ENCODE results near the gene USH2A. TPM values are rescaled to one million over a fixed set of nuclear protein-coding genes. Genes with fewer than 3 reads are reported as not detected.
A peak's percentile ranks its signal among the peaks of the same experiment; 100 is the strongest.

USH2A gene
- polyA plus RNA-seq, 1 donor from 2014 or later = 0.17 TPM

GRCh38 chr1:215844777-215845176 is 578.5 kb downstream of the USH2A start:
- Histone ChIP-seq H3F3A (ENCODE audit: insufficient read depth, low read length, poor library complexity, severe bottlenecking) (no peaks in the 10 kb centered on the region), H3K79me2 (replicated peaks; ENCODE audit: insufficient read depth, low read length) (no peaks in the 10 kb centered on the region), H3K27ac (ENCODE audit: low read length) (no peak overlapping the region), H3K36me3 (ENCODE audit: insufficient read depth, low read length) (no peaks in the 10 kb centered on the region), H3K9ac (ENCODE audit: low read length) (no peak overlapping the region), H3K9me2 (ENCODE audit: insufficient read depth, low read length) (no peaks in the 10 kb centered on the region), H3K4me2 (ENCODE audit: low read length) (no peak overlapping the region), H3K9me3 (ENCODE audit: low read length) (no peaks in the 10 kb centered on the region), H2AFZ (ENCODE audit: low read depth, low read length) (no peak overlapping the region), H4K20me1 (ENCODE audit: insufficient read depth) (no peaks in the 10 kb centered on the region), H3K27me3 (ENCODE audit: insufficient read depth, low read depth, low read length) (no peaks in the 10 kb centered on the region), H3K4me3 (ENCODE audit: low read length) (no peak overlapping the region)
- no peak for TF ChIP-seq SMC3 (conservative IDR thresholded peaks at IDR 0.05; ENCODE audit: poor library complexity)
- TF ChIP-seq, protein P1, sequence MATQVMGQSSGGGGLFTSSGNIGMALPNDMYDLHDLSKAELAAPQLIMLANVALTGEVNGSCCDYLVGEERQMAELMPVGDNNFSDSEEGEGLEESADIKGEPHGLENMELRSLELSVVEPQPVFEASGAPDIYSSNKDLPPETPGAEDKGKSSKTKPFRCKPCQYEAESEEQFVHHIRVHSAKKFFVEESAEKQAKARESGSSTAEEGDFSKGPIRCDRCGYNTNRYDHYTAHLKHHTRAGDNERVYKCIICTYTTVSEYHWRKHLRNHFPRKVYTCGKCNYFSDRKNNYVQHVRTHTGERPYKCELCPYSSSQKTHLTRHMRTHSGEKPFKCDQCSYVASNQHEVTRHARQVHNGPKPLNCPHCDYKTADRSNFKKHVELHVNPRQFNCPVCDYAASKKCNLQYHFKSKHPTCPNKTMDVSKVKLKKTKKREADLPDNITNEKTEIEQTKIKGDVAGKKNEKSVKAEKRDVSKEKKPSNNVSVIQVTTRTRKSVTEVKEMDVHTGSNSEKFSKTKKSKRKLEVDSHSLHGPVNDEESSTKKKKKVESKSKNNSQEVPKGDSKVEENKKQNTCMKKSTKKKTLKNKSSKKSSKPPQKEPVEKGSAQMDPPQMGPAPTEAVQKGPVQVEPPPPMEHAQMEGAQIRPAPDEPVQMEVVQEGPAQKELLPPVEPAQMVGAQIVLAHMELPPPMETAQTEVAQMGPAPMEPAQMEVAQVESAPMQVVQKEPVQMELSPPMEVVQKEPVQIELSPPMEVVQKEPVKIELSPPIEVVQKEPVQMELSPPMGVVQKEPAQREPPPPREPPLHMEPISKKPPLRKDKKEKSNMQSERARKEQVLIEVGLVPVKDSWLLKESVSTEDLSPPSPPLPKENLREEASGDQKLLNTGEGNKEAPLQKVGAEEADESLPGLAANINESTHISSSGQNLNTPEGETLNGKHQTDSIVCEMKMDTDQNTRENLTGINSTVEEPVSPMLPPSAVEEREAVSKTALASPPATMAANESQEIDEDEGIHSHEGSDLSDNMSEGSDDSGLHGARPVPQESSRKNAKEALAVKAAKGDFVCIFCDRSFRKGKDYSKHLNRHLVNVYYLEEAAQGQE (IDR thresholded peaks at IDR 0.05; ENCODE audit: borderline replicate concordance) = no peak
- no peak for TF ChIP-seq POLR2AphosphoS5 (IDR thresholded peaks at IDR 0.05)
- no peak for TF ChIP-seq EP300 (conservative IDR thresholded peaks at IDR 0.05; ENCODE audit: poor library complexity, severe bottlenecking)
- TF ChIP-seq, protein P2, sequence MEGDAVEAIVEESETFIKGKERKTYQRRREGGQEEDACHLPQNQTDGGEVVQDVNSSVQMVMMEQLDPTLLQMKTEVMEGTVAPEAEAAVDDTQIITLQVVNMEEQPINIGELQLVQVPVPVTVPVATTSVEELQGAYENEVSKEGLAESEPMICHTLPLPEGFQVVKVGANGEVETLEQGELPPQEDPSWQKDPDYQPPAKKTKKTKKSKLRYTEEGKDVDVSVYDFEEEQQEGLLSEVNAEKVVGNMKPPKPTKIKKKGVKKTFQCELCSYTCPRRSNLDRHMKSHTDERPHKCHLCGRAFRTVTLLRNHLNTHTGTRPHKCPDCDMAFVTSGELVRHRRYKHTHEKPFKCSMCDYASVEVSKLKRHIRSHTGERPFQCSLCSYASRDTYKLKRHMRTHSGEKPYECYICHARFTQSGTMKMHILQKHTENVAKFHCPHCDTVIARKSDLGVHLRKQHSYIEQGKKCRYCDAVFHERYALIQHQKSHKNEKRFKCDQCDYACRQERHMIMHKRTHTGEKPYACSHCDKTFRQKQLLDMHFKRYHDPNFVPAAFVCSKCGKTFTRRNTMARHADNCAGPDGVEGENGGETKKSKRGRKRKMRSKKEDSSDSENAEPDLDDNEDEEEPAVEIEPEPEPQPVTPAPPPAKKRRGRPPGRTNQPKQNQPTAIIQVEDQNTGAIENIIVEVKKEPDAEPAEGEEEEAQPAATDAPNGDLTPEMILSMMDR (IDR thresholded peaks at IDR 0.05; ENCODE audit: poor library complexity, severe bottlenecking) = no peak
- no peak for TF ChIP-seq RAD21 (conservative IDR thresholded peaks at IDR 0.05)
- no peak for TF ChIP-seq EZH2 (IDR thresholded peaks at IDR 0.05; ENCODE audit: borderline replicate concordance, insufficient read depth, low read length, poor library complexity, severe bottlenecking)
- no peak for TF ChIP-seq TAF1 (IDR thresholded peaks at IDR 0.05; ENCODE audit: low read depth)
- no peak for TF ChIP-seq MXI1 (conservative IDR thresholded peaks at IDR 0.05; ENCODE audit: poor library complexity, severe bottlenecking)

DNA sequence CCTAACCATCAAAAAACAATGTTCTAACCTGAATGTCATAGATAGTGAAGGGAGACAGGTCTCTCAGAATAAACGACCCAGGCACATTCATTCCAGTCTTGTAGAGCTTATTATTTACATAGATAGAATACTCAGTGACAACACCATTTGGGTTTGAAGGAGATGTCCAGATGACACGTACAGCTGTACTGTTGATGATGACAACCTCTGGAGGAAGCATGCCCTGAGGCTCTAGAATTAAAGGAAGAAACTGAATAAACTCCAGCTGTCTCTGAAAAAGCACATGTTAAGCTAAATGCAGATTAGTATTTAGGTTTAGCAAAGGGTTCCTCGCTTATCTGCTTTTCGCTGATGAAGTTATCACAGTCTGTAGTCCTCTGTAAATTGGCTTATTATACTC is 579.0 kb downstream of the USH2A start:
- Histone ChIP-seq H3K9me2 (ENCODE audit: insufficient read depth, low read length) (no peaks in the 10 kb centered on the region), H3K27me3 (ENCODE audit: insufficient read depth, low read depth, low read length) (no peaks in the 10 kb centered on the region), H3K36me3 (ENCODE audit: insufficient read depth, low read length) (no peaks in the 10 kb centered on the region), H2AFZ (ENCODE audit: low read depth, low read length) (no peak overlapping the region), H3K9ac (ENCODE audit: low read length) (no peak overlapping the region), H3F3A (ENCODE audit: insufficient read depth, low read length, poor library complexity, severe bottlenecking) (no peaks in the 10 kb centered on the region), H4K20me1 (ENCODE audit: insufficient read depth) (no peaks in the 10 kb centered on the region), H3K4me2 (ENCODE audit: low read length) (no peak overlapping the region), H3K4me3 (ENCODE audit: low read length) (no peak overlapping the region), H3K27ac (ENCODE audit: low read length) (no peak overlapping the region), H3K79me2 (replicated peaks; ENCODE audit: insufficient read depth, low read length) (no peaks in the 10 kb centered on the region), H3K9me3 (ENCODE audit: low read length) (no peaks in the 10 kb centered on the region)
- TF ChIP-seq RAD21 (conservative IDR thresholded peaks at IDR 0.05) (no peak), EP300 (conservative IDR thresholded peaks at IDR 0.05; ENCODE audit: poor library complexity, severe bottlenecking) (peak; percentile 31)

DNA sequence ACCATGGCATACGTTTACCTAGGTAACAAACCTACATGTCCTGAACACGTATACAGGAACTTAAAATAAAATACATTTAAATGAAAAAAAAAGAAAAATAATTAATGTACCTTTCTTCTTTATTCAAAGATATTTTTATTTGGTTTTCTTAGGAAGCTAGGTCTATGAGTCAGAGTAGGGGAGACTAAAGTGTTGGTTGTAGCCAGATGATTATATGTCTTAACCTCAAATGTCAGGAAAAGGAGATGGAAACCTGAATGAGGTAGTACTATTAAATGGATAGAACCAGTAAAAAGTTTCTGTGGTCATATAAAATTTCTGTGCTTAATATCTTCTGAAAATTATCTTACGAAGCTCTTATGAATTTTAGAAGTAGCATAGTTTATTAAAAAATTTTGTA is 580.3 kb downstream of the USH2A start:
- TF ChIP-seq, protein P2 (IDR thresholded peaks at IDR 0.05; ENCODE audit: poor library complexity, severe bottlenecking) = no peak
- no peak for TF ChIP-seq SMC3 (conservative IDR thresholded peaks at IDR 0.05; ENCODE audit: poor library complexity)
- no peak for TF ChIP-seq POLR2AphosphoS5 (IDR thresholded peaks at IDR 0.05)
- TF ChIP-seq RAD21 (conservative IDR thresholded peaks at IDR 0.05) = no peak
- TF ChIP-seq EZH2 (IDR thresholded peaks at IDR 0.05; ENCODE audit: borderline replicate concordance, insufficient read depth, low read length, poor library complexity, severe bottlenecking) = no peak
- TF ChIP-seq MXI1 (conservative IDR thresholded peaks at IDR 0.05; ENCODE audit: poor library complexity, severe bottlenecking) = no peak
- H3K9me3 ChIP-seq (ENCODE audit: low read length) = no peaks in the 10 kb centered on the region

More for the DNA sequence above, 580.3 kb downstream of the USH2A start:
- Histone ChIP-seq H3K4me2 (ENCODE audit: low read length) (no peak overlapping the region), H3K27ac (ENCODE audit: low read length) (no peak overlapping the region), H3F3A (ENCODE audit: insufficient read depth, low read length, poor library complexity, severe bottlenecking) (no peaks in the 10 kb centered on the region), H2AFZ (ENCODE audit: low read depth, low read length) (no peak overlapping the region), H3K27me3 (ENCODE audit: insufficient read depth, low read depth, low read length) (no peaks in the 10 kb centered on the region), H3K9me2 (ENCODE audit: insufficient read depth, low read length) (no peaks in the 10 kb centered on the region), H3K36me3 (ENCODE audit: insufficient read depth, low read length) (no peaks in the 10 kb centered on the region), H3K9ac (ENCODE audit: low read length) (no peak overlapping the region), H4K20me1 (ENCODE audit: insufficient read depth) (no peaks in the 10 kb centered on the region), H3K4me3 (ENCODE audit: low read length) (no peak overlapping the region), H3K79me2 (replicated peaks; ENCODE audit: insufficient read depth, low read length) (no peaks in the 10 kb centered on the region)
